CD4-positive, alpha-beta T cell treated with Interferon alpha-2 for 1 hour (primary cell): Measurements from ENCODE around the gene NPHP1.
"Not testable (repeated sequence)": the region's sequence is repeated elsewhere in the genome, so short reads cannot be mapped to it uniquely, and the experiment has no call there.

ENCODE experiments used
- DNase-seq, 2 donors: peaks; one replicate each; pipeline ENCODE4 v3.0.0-alpha.2; 2020 to 2022

Gene NPHP1

GRCh38 chr2:110126086-110126773, 78.6 kb downstream of the NPHP1 start:
- no peak for DNase-seq

- DNase-seq = no peak
These were observed 79.7 kb downstream of the NPHP1 start for GRCh38 chr2:110124939-110125691.

- no peak for DNase-seq
These were observed 80.6 kb downstream of the NPHP1 start for GRCh38 chr2:110124038-110124825.

GRCh38 chr2:110121592-110121991, 83.2 kb downstream of the NPHP1 start:
- no peak for DNase-seq

GRCh38 chr2:110121052-110121334, 83.8 kb downstream of the NPHP1 start:
- no peak for DNase-seq

GRCh38 chr2:110120171-110121051, 84.4 kb downstream of the NPHP1 start:
- no peak for DNase-seq

- DNase-seq = no peak
These were observed 88.6 kb downstream of the NPHP1 start for GRCh38 chr2:110116033-110116710.

GRCh38 chr2:110115291-110116032, 89.4 kb downstream of the NPHP1 start, which contains the start of gene MALL:
TSS of gene MALL (minus strand) at chr2:110115822. CDS start at chr2:110115792, 30 bp downstream.
- DNase-seq = no peak

GRCh38 chr2:110114831-110115255, 90.0 kb downstream of the NPHP1 start:
- DNase-seq = no peak

GRCh38 chr2:110113961-110114591, 90.7 kb downstream of the NPHP1 start:
- DNase-seq = no peak

GRCh38 chr2:110108291-110108690, 96.5 kb downstream of the NPHP1 start:
- not testable (repeated sequence) for DNase-seq

- DNase-seq = no peak
These were observed 97.4 kb downstream of the NPHP1 start for GRCh38 chr2:110107092-110108079.

- no peak for DNase-seq
These were observed 98.2 kb downstream of the NPHP1 start for GRCh38 chr2:110106642-110107041.

- no peak for DNase-seq
These were observed 99.0 kb downstream of the NPHP1 start for GRCh38 chr2:110105608-110106467.

- no peak for DNase-seq
These were observed 99.6 kb downstream of the NPHP1 start for GRCh38 chr2:110105183-110105582.

- no peak for DNase-seq
These were observed 100.6 kb downstream of the NPHP1 start for GRCh38 chr2:110104025-110104771.

GRCh38 chr2:110103061-110103961, 101.5 kb downstream of the NPHP1 start:
- DNase-seq = no peak
